Type B pancreatic cell (in vitro differentiated cells): ENCODE data around the gene ARID4B. TPM values are rescaled to one million over a fixed set of nuclear protein-coding genes. Genes with fewer than 3 reads are reported as not detected.
"Not testable (repeated sequence)": the region's sequence is repeated elsewhere in the genome, so short reads cannot be mapped to it uniquely, and the experiment has no call there.

Experiments used
- DNase-seq: peaks from one replicate; pipeline ENCODE4 v3.0.0; 2021; ENCODE audit warnings: mixed read lengths; ENCODE audit not compliant: unreplicated experiment; ENCODE audit errors: extremely low spot score
- H3K27ac Mint-ChIP-seq: 2 replicates; pipeline ENCODE4 v1.8.0; 2021; ENCODE audit warnings: mild to moderate bottlenecking, mixed read lengths
- H3K27me3 Mint-ChIP-seq: 2 replicates; pipeline ENCODE4 v1.8.0; 2021; ENCODE audit warnings: mixed read lengths
- H3K36me3 Mint-ChIP-seq: 2 replicates; pipeline ENCODE4 v1.8.0; 2021; ENCODE audit warnings: mixed read lengths
- H3K4me1 Mint-ChIP-seq: one replicate; pipeline ENCODE4 v1.8.0; 2021; ENCODE audit warnings: mixed read lengths; ENCODE audit not compliant: unreplicated experiment
- H3K4me3 Mint-ChIP-seq: 2 replicates; pipeline ENCODE4 v1.8.0; 2021; ENCODE audit warnings: mild to moderate bottlenecking, mixed read lengths
- H3K9me3 Mint-ChIP-seq: 2 replicates; pipeline ENCODE4 v1.8.0; 2021; ENCODE audit warnings: mixed read lengths
- CTCF ChIP-seq: fragments of 200-600 bp; sonication (generic); conservative IDR thresholded peaks from 2 replicates; pipeline ENCODE4 v1.5.0; 2021; ENCODE audit warnings: antibody characterized with exemption, mild to moderate bottlenecking
- total RNA-seq: library from RNA; stranded (reverse); gene quantifications from 2 replicates; pipeline ENCODE4 v1.2.1, GENCODE V29; 2021; ENCODE audit warnings: low replicate concordance

Gene ARID4B
- total RNA-seq, 1 donor from 2014 or later: 42.4 TPM

- Mint-ChIP-seq H3K27me3 (no peaks in the 10 kb centered on the region), H3K4me1 (peaks cover 20% of the 10 kb centered on the region), H3K9me3 (no peaks in the 10 kb centered on the region), H3K4me3 (no peak overlapping the region), H3K27ac (no peak overlapping the region), H3K36me3 (no peaks in the 10 kb centered on the region)
- no peak for TF ChIP-seq CTCF
- no peak for DNase-seq
Measured at GRCh38 chr1:235262539-235262938, 65.4 kb downstream of the ARID4B start.

- no peak for DNase-seq
- Mint-ChIP-seq H3K4me3 (no peak overlapping the region), H3K27ac (no peak overlapping the region), H3K27me3 (no peaks in the 10 kb centered on the region), H3K9me3 (no peaks in the 10 kb centered on the region), H3K36me3 (no peaks in the 10 kb centered on the region), H3K4me1 (peaks cover 15% of the 10 kb centered on the region)
- no peak for TF ChIP-seq CTCF
Measured at GRCh38 chr1:235261243-235261642, 66.7 kb downstream of the ARID4B start.

GRCh38 chr1:235259133-235259778 is 68.7 kb downstream of the ARID4B start:
- no peak for TF ChIP-seq CTCF
- no peak overlapping the region for H3K4me3 Mint-ChIP-seq
- peaks cover 7% of the 10 kb centered on the region for H3K4me1 Mint-ChIP-seq
- DNase-seq: no peak
- no peaks in the 10 kb centered on the region for H3K36me3 Mint-ChIP-seq
- no peaks in the 10 kb centered on the region for H3K9me3 Mint-ChIP-seq
- H3K27ac Mint-ChIP-seq: no peak overlapping the region
- H3K27me3 Mint-ChIP-seq: no peaks in the 10 kb centered on the region

- not testable (repeated sequence) for DNase-seq, H3K4me1 Mint-ChIP-seq, H3K4me3 Mint-ChIP-seq, H3K9me3 Mint-ChIP-seq, H3K36me3 Mint-ChIP-seq, H3K27me3 Mint-ChIP-seq, H3K27ac Mint-ChIP-seq
Measured at GRCh38 chr1:235258068-235258467, 69.9 kb downstream of the ARID4B start.

- no peak for DNase-seq
- Mint-ChIP-seq H3K9me3 (no peaks in the 10 kb centered on the region), H3K36me3 (peaks cover 8% of the 10 kb centered on the region), H3K4me1 (peaks cover 4% of the 10 kb centered on the region), H3K4me3 (no peak overlapping the region), H3K27me3 (no peaks in the 10 kb centered on the region), H3K27ac (no peak overlapping the region)
- no peak for TF ChIP-seq CTCF
Measured at GRCh38 chr1:235254721-235255120, 73.3 kb downstream of the ARID4B start.

- Mint-ChIP-seq H3K27me3 (no peaks in the 10 kb centered on the region), H3K4me1 (peaks cover 4% of the 10 kb centered on the region), H3K36me3 (peaks cover 8% of the 10 kb centered on the region), H3K27ac (no peak overlapping the region), H3K9me3 (no peaks in the 10 kb centered on the region), H3K4me3 (no peak overlapping the region)
- peak; percentile 87 for TF ChIP-seq CTCF
- DNase-seq: no peak
Measured at GRCh38 chr1:235253219-235253962, 74.6 kb downstream of the ARID4B start.
